Cardiac fibroblast (primary cell): Measurements from ENCODE around the gene ITM2B.

Experiments
- DNase-seq, 2 donors: peaks; one replicate each; pipeline versions ENCODE4 v3.0.0 to v3.0.0-alpha.2; 2010; ENCODE audit warnings: low read depth in 2 of 2
- H3K4me3 ChIP-seq, 2 donors: replicated peaks in 1 of 2; 1 replicate in 1 of 2; 2 replicates in 1 of 2; pipeline ENCODE4 v1.5.1; 2011; ENCODE audit warnings: low read depth in 2 of 2, low read length in 2 of 2, mild to moderate bottlenecking in 2 of 2, moderate library complexity in 1 of 2
- TF ChIP-seq, protein P1 (sequence below): IDR thresholded peaks from one replicate; pipeline ENCODE4 v1.5.1; 2011; ENCODE audit warnings: low read depth, mild to moderate bottlenecking, low read length, inconsistent platforms

Gene ITM2B

DNA sequence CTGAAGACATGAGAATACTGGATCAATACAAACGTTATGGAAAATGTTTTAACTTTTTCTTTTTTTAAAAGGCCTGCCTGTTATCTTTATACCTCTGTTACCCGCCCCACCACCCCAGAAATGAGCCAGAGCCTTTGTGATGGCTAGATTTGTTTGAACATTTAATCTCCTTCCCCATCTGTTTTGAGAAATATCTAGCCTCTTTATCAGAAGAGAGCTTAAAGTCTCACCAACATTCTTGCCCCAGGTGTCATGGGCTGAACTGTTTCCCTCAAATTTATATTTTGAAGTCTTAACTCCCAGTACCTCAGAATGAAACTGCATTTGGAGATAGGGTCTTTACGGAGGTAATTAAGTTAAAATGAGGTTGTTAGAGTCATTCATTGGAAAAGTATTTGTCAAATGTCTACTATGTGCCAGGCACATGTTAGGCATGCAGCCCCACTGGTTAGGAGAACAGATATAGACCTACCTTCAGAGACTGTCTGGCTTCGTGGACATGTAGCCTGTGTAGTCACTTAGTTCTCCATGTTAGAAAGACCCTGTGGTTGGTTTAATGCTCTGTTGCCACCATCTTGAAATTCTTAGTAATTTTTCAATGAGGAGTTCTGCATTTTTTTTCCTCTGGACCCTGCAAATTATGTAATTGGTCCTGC is 64.3 kb downstream of the ITM2B start:
- H3K4me3 ChIP-seq: no peak overlapping the region
- TF ChIP-seq, protein P1, sequence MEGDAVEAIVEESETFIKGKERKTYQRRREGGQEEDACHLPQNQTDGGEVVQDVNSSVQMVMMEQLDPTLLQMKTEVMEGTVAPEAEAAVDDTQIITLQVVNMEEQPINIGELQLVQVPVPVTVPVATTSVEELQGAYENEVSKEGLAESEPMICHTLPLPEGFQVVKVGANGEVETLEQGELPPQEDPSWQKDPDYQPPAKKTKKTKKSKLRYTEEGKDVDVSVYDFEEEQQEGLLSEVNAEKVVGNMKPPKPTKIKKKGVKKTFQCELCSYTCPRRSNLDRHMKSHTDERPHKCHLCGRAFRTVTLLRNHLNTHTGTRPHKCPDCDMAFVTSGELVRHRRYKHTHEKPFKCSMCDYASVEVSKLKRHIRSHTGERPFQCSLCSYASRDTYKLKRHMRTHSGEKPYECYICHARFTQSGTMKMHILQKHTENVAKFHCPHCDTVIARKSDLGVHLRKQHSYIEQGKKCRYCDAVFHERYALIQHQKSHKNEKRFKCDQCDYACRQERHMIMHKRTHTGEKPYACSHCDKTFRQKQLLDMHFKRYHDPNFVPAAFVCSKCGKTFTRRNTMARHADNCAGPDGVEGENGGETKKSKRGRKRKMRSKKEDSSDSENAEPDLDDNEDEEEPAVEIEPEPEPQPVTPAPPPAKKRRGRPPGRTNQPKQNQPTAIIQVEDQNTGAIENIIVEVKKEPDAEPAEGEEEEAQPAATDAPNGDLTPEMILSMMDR: no peak
- no peak for DNase-seq

GRCh38 chr13:48299591-48299990 is 66.6 kb downstream of the ITM2B start:
- no peak overlapping the region for H3K4me3 ChIP-seq
- TF ChIP-seq, protein P1: no peak
- DNase-seq: no peak

DNA sequence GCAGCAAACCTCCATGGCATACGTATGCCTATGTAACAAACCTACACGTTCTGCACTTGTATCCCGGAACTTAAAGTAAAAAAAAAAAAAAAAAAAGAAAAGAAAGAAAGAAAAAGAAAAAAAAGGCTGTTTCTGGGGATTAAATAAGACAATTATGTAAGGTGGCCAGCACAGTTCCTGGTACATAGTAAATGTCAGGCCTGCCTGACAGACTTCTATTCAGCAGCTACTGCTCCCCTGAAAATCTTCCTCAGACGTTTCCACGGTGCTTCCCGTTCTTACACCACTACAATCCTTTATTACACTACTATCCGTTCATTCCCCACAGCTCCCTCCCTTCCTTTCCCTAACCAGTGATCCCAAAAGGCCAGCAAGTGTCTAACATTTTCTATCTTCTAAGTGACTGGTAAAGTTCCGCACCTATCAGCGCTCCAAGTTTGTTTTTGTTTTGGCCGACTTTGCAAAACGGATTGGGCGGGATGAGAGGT is 69.9 kb downstream of the ITM2B start:
- no peak for DNase-seq
- H3K4me3 ChIP-seq: peak overlapping the region; percentile 75 to 76
- TF ChIP-seq, protein P1: no peak

- H3K4me3 ChIP-seq: peak within 1 kb of the TSS; percentile 75 to 76
- TF ChIP-seq, protein P1: no peak
- peak; percentile 93 to 95 for DNase-seq
Observed at GRCh38 chr13:48303359-48304142, 70.5 kb downstream of the ITM2B start, which contains the start of gene RB1. TSS of gene RB1 (plus strand) at chr13:48303751. CDS start at chr13:48303913, 162 bp downstream.

DNA sequence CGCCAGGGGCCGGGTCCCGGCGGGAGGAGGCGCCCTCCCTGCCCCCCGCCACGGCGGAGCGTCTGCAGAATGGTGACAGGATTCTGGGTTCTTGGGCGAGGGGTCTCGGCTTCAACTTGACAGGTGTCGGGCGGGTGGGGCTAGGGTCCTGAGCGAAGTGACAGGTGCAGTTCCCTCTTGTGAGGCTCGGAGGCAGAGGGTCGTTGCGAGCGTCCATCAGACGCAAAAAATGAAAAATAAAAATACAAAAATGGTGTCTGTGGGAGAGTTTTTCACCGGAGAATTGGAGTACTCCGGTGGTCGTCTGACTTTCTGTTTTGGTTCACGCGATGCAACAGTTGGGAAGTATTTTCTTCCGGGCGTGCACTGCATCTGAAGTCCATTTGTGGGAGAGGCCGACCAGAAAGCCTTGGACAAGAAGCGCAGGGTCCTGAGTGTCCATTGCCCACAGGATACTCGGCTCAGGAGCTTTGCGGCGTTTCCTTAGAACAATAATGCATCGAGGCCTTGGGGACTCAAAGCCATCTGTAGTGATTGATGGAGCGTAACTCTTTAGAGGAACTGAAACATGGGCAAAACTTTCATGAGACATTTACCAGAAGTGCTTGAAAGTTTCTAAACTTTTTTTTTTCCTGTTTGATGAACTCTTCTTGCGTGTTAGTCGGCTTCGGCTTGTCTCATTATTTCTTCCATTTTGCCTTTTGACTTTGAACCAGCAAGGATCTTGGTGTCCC is 71.3 kb downstream of the ITM2B start:
- peak overlapping the region; percentile 75 to 76 for H3K4me3 ChIP-seq
- TF ChIP-seq, protein P1: no peak
- peak; percentile 56 to 67 for DNase-seq

DNA sequence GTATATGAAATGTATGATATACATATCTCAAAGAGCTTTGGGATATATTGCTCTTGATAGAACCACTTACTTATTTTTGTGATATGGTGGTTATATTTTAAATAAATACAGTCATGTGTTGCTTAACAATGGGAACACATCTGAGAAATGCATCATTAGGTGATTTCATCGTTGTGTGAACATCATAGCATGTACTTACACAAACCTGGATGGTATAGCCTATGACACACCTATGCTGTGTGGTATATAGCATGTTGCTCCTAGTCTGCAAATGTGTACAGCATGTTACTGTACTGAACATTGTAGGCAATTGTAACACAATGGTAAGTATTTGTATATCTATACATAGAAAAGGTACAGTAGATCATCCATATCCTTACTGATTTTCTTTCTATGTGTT is 78.2 kb downstream of the ITM2B start:
- TF ChIP-seq, protein P1: no peak
- no peak for DNase-seq

More for the DNA sequence above, 78.2 kb downstream of the ITM2B start:
- H3K4me3 ChIP-seq: no peak overlapping the region
